IMR-90 (cell line): ENCODE measurements around the gene HOGA1. TPM values are rescaled to one million over a fixed set of nuclear protein-coding genes. Genes with fewer than 3 reads are reported as not detected.

Experiments used
- ATAC-seq: fragments of 200-7000 bp; cut with Tn5 transposase; 2 replicates; pipeline ENCODE4 v1.9.1; 2020; ENCODE audit warnings: low read depth, mild to moderate bottlenecking, moderate library complexity
- BruUV-seq: library from RNA; stranded (reverse); fragments of 400-500 nt; replicated peaks from 2 replicates; lab custom pipeline; 2021; lab: Mats Ljungman, UMichigan
- CTCF ChIA-PET: fragments of 300-600 bp; formaldehyde crosslinking; extraction: SDS; loops from one replicate; lab custom pipeline; 2021; ENCODE audit warnings: antibody characterized with exemption; lab: Yijun Ruan, JAX
- POLR2A ChIA-PET: fragments of 300-600 bp; sonication (Branson Sonifier 250); formaldehyde crosslinking; loops from one replicate; lab custom pipeline; 2022; ENCODE audit warnings: antibody characterized with exemption; ENCODE audit not compliant: unreplicated experiment; lab: Charles Lee
- DNase-seq: peaks from one replicate; pipeline ENCODE4 v3.0.0; 2013
- H2AFZ ChIP-seq: replicated peaks from 2 replicates; pipeline ENCODE3; 2013; ENCODE audit warnings: low read length, mild to moderate bottlenecking; ENCODE audit not compliant: poor library complexity
- H2AK5ac ChIP-seq: 2 replicates; pipeline ENCODE4 v1.6.1; 2013; ENCODE audit warnings: low read depth, low read length, inconsistent platforms
- H2AK9ac ChIP-seq: replicated peaks from 2 replicates; pipeline ENCODE3; 2013; ENCODE audit warnings: mild to moderate bottlenecking, low read depth, low read length, moderate library complexity; ENCODE audit not compliant: poor library complexity
- H2BK120ac ChIP-seq: 2 replicates; pipeline ENCODE4 v1.6.1; 2013; ENCODE audit warnings: low read depth, low read length, inconsistent platforms
- H2BK15ac ChIP-seq: 3 replicates; pipeline ENCODE4 v1.6.1; 2013; ENCODE audit warnings: low read depth, low read length, inconsistent platforms
- H2BK20ac ChIP-seq: 2 replicates; pipeline ENCODE4 v1.6.1; 2013; ENCODE audit warnings: low read depth, mild to moderate bottlenecking, inconsistent platforms, low read length, moderate library complexity
- H2BK5ac ChIP-seq: 2 replicates; pipeline ENCODE4 v1.6.1; 2013; ENCODE audit warnings: mild to moderate bottlenecking, low read depth, low read length, inconsistent platforms; ENCODE audit not compliant: poor library complexity, severe bottlenecking
- H3K14ac ChIP-seq: replicated peaks from 2 replicates; pipeline ENCODE4 v1.6.1; 2013; ENCODE audit warnings: low read depth, low read length, inconsistent platforms
- H3K18ac ChIP-seq: 2 replicates; pipeline ENCODE4 v1.6.1; 2013; ENCODE audit warnings: low read depth, low read length, control low read depth
- H3K23ac ChIP-seq: 2 replicates; pipeline ENCODE4 v1.6.1; 2013; ENCODE audit warnings: low read depth, low read length, inconsistent platforms
- H3K27ac ChIP-seq: 2 replicates; pipeline ENCODE4 v1.5.1; 2013; ENCODE audit warnings: mild to moderate bottlenecking, control low read depth, low read length; ENCODE audit not compliant: insufficient read depth
- H3K27me3 ChIP-seq: 2 replicates; pipeline ENCODE4 v1.6.1; 2013; ENCODE audit warnings: low read length; ENCODE audit not compliant: control insufficient read depth, insufficient read depth
- H3K36me3 ChIP-seq: 2 replicates; pipeline ENCODE4 v1.6.1; 2013; ENCODE audit warnings: low read length, mixed read lengths; ENCODE audit not compliant: control insufficient read depth, insufficient read depth
- H3K4ac ChIP-seq: 2 replicates; pipeline ENCODE4 v1.6.1; 2013; ENCODE audit warnings: low read depth, low read length, inconsistent platforms
- H3K4me1 ChIP-seq: 2 replicates; pipeline ENCODE4 v1.6.1; 2013; ENCODE audit warnings: low read length, mixed read lengths; ENCODE audit not compliant: control insufficient read depth, insufficient read depth
- H3K4me2 ChIP-seq: 2 replicates; pipeline ENCODE4 v1.6.1; 2013; ENCODE audit warnings: low read depth, mild to moderate bottlenecking, control low read depth, low read length, moderate library complexity
- H3K4me3 ChIP-seq: 2 replicates; pipeline ENCODE4 v1.5.1; 2013; ENCODE audit warnings: low read depth, mild to moderate bottlenecking, control low read depth, low read length, moderate library complexity; ENCODE audit not compliant: insufficient read depth
- H3K56ac ChIP-seq: 2 replicates; pipeline ENCODE4 v1.6.1; 2013; ENCODE audit warnings: low read length, inconsistent platforms; ENCODE audit not compliant: insufficient read depth; ENCODE audit errors: extremely low read depth
- H3K79me1 ChIP-seq, 2 experiments: 2 replicates each; pipeline ENCODE4 v1.6.1; 2013; ENCODE audit warnings: low read length in 2 of 2, inconsistent platforms in 1 of 2, low read depth in 1 of 2
- H3K9ac ChIP-seq: 2 replicates; pipeline ENCODE4 v1.6.1; 2013; ENCODE audit warnings: low read depth, low read length, control low read depth
- H3K9me1 ChIP-seq: 2 replicates; pipeline ENCODE4 v1.6.1; 2013; ENCODE audit warnings: low read length, inconsistent platforms; ENCODE audit not compliant: insufficient read depth
- H3K9me3 ChIP-seq: 2 replicates; pipeline ENCODE4 v1.6.1; 2013; ENCODE audit warnings: low read length; ENCODE audit not compliant: control insufficient read depth, insufficient read depth
- H4K20me1 ChIP-seq: 2 replicates; pipeline ENCODE4 v1.6.1; 2013; ENCODE audit warnings: low read length, inconsistent platforms; ENCODE audit not compliant: insufficient read depth
- H4K5ac ChIP-seq: 2 replicates; pipeline ENCODE4 v1.6.1; 2013; ENCODE audit warnings: mild to moderate bottlenecking, low read depth, low read length, control low read depth
- H4K8ac ChIP-seq, 2 experiments: 2 replicates each; pipeline ENCODE4 v1.6.1; 2013; ENCODE audit warnings: low read depth in 2 of 2, low read length in 2 of 2, control low read depth in 1 of 2, inconsistent platforms in 1 of 2
- H4K91ac ChIP-seq: 2 replicates; pipeline ENCODE4 v1.6.1; 2013; ENCODE audit warnings: low read depth, low read length, inconsistent platforms; ENCODE audit not compliant: insufficient read depth
- BHLHE40 ChIP-seq: fragments of 150-350 bp; IDR thresholded peaks from 2 replicates; pipeline ENCODE4 v1.6.1; 2016; ENCODE audit warnings: mild to moderate bottlenecking, low read depth, low read length
- CHD1 ChIP-seq: IDR thresholded peaks from 2 replicates; pipeline ENCODE4 v1.6.1; 2012; ENCODE audit warnings: low read depth, low read length, improper control_type of control experiment
- ELK1 ChIP-seq: fragments of 150-350 bp; IDR thresholded peaks from 2 replicates; pipeline ENCODE4 v1.6.1; 2016; ENCODE audit warnings: low read depth, mild to moderate bottlenecking, low read length, moderate library complexity, borderline replicate concordance
- FOS ChIP-seq: fragments of 150-350 bp; IDR thresholded peaks from 2 replicates; pipeline ENCODE4 v1.6.1; 2016; ENCODE audit warnings: low read depth, low read length
- POLR2A ChIP-seq: IDR thresholded peaks from 2 replicates; pipeline ENCODE4 v1.6.1; 2012; ENCODE audit warnings: mild to moderate bottlenecking, low read depth, low read length
- RAD21 ChIP-seq: IDR thresholded peaks from 2 replicates; pipeline ENCODE4 v1.6.1; 2012; ENCODE audit warnings: low read length, improper control_type of control experiment
- RCOR1 ChIP-seq: IDR thresholded peaks from 2 replicates; pipeline ENCODE4 v1.6.1; 2012; ENCODE audit warnings: mild to moderate bottlenecking, low read length, improper control_type of control experiment; ENCODE audit not compliant: insufficient replicate concordance
- RFX5 ChIP-seq: IDR thresholded peaks from 2 replicates; pipeline ENCODE4 v1.8.0; 2012; ENCODE audit warnings: low read depth, mild to moderate bottlenecking, low read length, moderate library complexity
- WGBS, 2 experiments: methylation state at CpG; one replicate each; pipeline versions ENCODE4 v1.1.5 to v1.1.7; 2013; ENCODE audit warnings: missing lambda C conversion rate in 2 of 2; ENCODE audit not compliant: insufficient read length in 1 of 2; ENCODE audit errors: extremely low coverage in 2 of 2; 5-methylcytosine and 5-hydroxymethylcytosine counted together
- dilution Hi-C: fragments of 300-500 bp; cut with HindIII; formaldehyde crosslinking; loops from one replicate; pipeline ENCODE4 v1.14.3; 2018; ENCODE audit warnings: low sequenced_read_pairs; ENCODE audit not compliant: unreplicated experiment
- in situ Hi-C: fragments of 300-500 bp; cut with MboI; formaldehyde crosslinking; loops from 3 replicates; pipeline ENCODE4 v1.14.3; 2019; ENCODE audit warnings: low sequenced_read_pairs, inconsistent platforms, mixed read lengths
- intact Hi-C: fragments of 100-400 bp; cut with micrococcal nuclease; formaldehyde crosslinking; loops from 2 replicates; pipeline ENCODE4 v1.10.0; 2022
- polyA plus RNA-seq, 3 experiments: library from polyadenylated mRNA; depleted of rRNA; stranded (reverse); fragments of >200 nt; gene quantifications; 2 replicates each; pipeline ENCODE4 v1.2.3, GENCODE V29; 2012; ENCODE audit warnings: low replicate concordance in 1 of 3
- total RNA-seq: library from RNA; depleted of rRNA; stranded (reverse); fragments of >200 nt; gene quantifications from 2 replicates; pipeline ENCODE4 v1.2.3, GENCODE V29; 2012
- TF ChIP-seq, protein P1 (sequence below): fragments of 150-350 bp; IDR thresholded peaks from 2 replicates; pipeline ENCODE4 v1.6.1; 2017; ENCODE audit warnings: mild to moderate bottlenecking, antibody characterized with exemption, low read length, low read depth
- TF ChIP-seq, protein P2 (sequence below): conservative IDR thresholded peaks from 2 replicates; pipeline ENCODE4 v1.5.1; 2012; ENCODE audit warnings: mild to moderate bottlenecking, low read depth, low read length, improper control_type of control experiment

The HOGA1 gene
- total and polyA plus RNA-seq, 2 of the 4 experiments (the other 2 are of a cell fraction): 0.36 to 0.41 TPM

DNA sequence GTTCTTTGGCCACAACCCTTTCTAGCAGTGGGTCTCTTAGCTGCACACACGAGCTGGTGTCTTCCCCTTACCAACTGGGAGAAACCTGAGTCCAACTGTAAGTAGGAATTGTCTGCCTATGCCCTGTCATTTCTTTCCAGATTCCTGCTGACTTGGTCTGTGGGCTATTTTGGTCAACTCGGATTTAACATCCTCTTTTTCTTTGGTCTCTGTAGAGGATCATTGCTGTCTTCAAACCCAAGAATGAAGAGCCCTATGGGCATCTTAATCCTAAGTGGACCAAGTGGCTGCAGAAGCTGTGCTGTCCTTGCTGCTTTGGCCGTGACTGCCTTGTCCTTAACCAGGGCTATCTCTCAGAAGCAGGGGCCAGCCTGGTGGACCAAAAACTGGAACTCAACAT lies 66.5 kb downstream of the HOGA1 start:
- peaks cover 22% of the 10 kb centered on the region for H3K9me1 ChIP-seq
- CTCF ChIA-PET: no interaction called here
- dilution Hi-C loops: no loop called here

More for the DNA sequence above, 66.5 kb downstream of the HOGA1 start:
- intact Hi-C loops (no loop called here), in situ Hi-C loops (no loop called here)
- Histone ChIP-seq H3K9ac (no peak overlapping the region), H3K4me3 (no peak overlapping the region), H2BK5ac (peak overlapping the region; percentile 46), H2BK120ac (peak overlapping the region; percentile 57; the same call in 1 of the 2 replicates), H2AK9ac (peak overlapping the region; percentile 23), H2AK5ac (peak overlapping the region; percentile 49; the same call in 1 of the 2 replicates), H3K27ac (no peak overlapping the region; the same call in 1 of the 2 replicates), H2BK20ac (peak overlapping the region; percentile 54), H3K4ac (peak overlapping the region; percentile 65), H3K79me1 (peaks cover 40 to 67% of the 10 kb centered on the region in 2 experiments), H3K14ac (peak overlapping the region; percentile 78; the same call in 1 of the 2 replicates), H3K4me1 (peaks cover 19% of the 10 kb centered on the region), H4K20me1 (peaks cover 11% of the 10 kb centered on the region; the same call in 1 of the 2 replicates), H3K9me3 (no peaks in the 10 kb centered on the region), H4K8ac (peak overlapping the region in 1 of 2 experiments; percentile 52; a peak in 1 of 4 replicates), H4K91ac (0 out of 2 replicates have a peak overlapping the region, but pooled peaks have one; percentile 38), H2BK15ac (0 out of 3 replicates have a peak overlapping the region, but pooled peaks have one; percentile 2), H4K5ac (no peak overlapping the region), H2AFZ (no peak overlapping the region), H3K4me2 (no peak overlapping the region), H3K18ac (no peak overlapping the region), H3K56ac (no peak overlapping the region), H3K27me3 (no peaks in the 10 kb centered on the region), H3K23ac (peak overlapping the region; percentile 89; the same call in 1 of the 2 replicates), H3K36me3 (peaks cover 26% of the 10 kb centered on the region)
- no TSS peak for BruUV-seq
- ATAC-seq (no peak), DNase-seq (no peak)
- POLR2A ChIA-PET: no interaction called here
- 100% methylated on average over 1 of the region's 3 CpGs; no CpG with 5 or more reads in 1 of the 2 experiments for WGBS, 2 experiments
- TF ChIP-seq, protein P1, sequence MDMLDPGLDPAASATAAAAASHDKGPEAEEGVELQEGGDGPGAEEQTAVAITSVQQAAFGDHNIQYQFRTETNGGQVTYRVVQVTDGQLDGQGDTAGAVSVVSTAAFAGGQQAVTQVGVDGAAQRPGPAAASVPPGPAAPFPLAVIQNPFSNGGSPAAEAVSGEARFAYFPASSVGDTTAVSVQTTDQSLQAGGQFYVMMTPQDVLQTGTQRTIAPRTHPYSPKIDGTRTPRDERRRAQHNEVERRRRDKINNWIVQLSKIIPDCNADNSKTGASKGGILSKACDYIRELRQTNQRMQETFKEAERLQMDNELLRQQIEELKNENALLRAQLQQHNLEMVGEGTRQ: no peak
- TF ChIP-seq BHLHE40 (no peak), RAD21 (no peak), FOS (no peak), RFX5 (no peak), CHD1 (no peak), ELK1 (no peak), POLR2A (no peak), RCOR1 (no peak)
- TF ChIP-seq, protein P2, sequence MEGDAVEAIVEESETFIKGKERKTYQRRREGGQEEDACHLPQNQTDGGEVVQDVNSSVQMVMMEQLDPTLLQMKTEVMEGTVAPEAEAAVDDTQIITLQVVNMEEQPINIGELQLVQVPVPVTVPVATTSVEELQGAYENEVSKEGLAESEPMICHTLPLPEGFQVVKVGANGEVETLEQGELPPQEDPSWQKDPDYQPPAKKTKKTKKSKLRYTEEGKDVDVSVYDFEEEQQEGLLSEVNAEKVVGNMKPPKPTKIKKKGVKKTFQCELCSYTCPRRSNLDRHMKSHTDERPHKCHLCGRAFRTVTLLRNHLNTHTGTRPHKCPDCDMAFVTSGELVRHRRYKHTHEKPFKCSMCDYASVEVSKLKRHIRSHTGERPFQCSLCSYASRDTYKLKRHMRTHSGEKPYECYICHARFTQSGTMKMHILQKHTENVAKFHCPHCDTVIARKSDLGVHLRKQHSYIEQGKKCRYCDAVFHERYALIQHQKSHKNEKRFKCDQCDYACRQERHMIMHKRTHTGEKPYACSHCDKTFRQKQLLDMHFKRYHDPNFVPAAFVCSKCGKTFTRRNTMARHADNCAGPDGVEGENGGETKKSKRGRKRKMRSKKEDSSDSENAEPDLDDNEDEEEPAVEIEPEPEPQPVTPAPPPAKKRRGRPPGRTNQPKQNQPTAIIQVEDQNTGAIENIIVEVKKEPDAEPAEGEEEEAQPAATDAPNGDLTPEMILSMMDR: no peak
